ENCODE data around the gene EIF3L.

The EIF3L gene

GRCh38 chr22:37910890-37911672 lies 61.9 kb downstream of the EIF3L start:
- Histone ChIP-seq H2AK5ac (ENCODE audit: low read length, severe bottlenecking) (no peak overlapping the region), H3K4me2 (ENCODE audit: low read length, poor library complexity, severe bottlenecking) (peak overlapping the region; percentile 0), H2BK12ac (ENCODE audit: low read length in 2 of 2) (no peak overlapping the region), H3K36me3 (ENCODE audit: control insufficient read depth in 1 of 2, insufficient read depth in 2 of 2, low read depth in 1 of 2, low read length in 2 of 2) (peaks cover 42 to 45% of the 10 kb centered on the region in 2 experiments), H3K4ac (ENCODE audit: low read depth in 1 of 2, low read length in 2 of 2) (no peak overlapping the region), H3K9ac (ENCODE audit: low read length) (no peak overlapping the region), H3K4me1 (ENCODE audit: control insufficient read depth, insufficient read depth, low read depth, low read length) (peaks cover 46% of the 10 kb centered on the region), H2BK15ac (ENCODE audit: low read depth, poor library complexity, severe bottlenecking) (no peak overlapping the region), H4K91ac (ENCODE audit: low read length) (no peak overlapping the region), H3K9me3 (ENCODE audit: control insufficient read depth, low read length) (no peaks in the 10 kb centered on the region), H3K4me3 (ENCODE audit: insufficient read depth in 1 of 2, low read depth in 1 of 2, low read length in 2 of 2) (no peak overlapping the region), H3K27ac (ENCODE audit: low read length, poor library complexity, severe bottlenecking) (peak overlapping the region; percentile 66), H3K14ac (ENCODE audit: low read length in 2 of 2) (no peak overlapping the region), H4K8ac (ENCODE audit: low read length) (no peak overlapping the region), H2BK5ac (ENCODE audit: low read depth, low read length, poor library complexity, severe bottlenecking) (no peak overlapping the region), H3K18ac (ENCODE audit: low read depth in 1 of 2, low read length in 2 of 2) (no peak overlapping the region), H2AFZ (ENCODE audit: low read depth, low read length) (no peak overlapping the region), H3K79me1 (replicated peaks; ENCODE audit: low read length, poor library complexity, severe bottlenecking) (peaks cover 23% of the 10 kb centered on the region), H3K23ac (ENCODE audit: low read length in 2 of 2) (no peak overlapping the region), H3K27me3 (ENCODE audit: control insufficient read depth in 1 of 2, insufficient read depth in 1 of 2, low read length in 2 of 2) (no peaks in the 10 kb centered on the region), H2BK120ac (ENCODE audit: low read depth, low read length) (no peak overlapping the region)
- no peak for DNase-seq
- WGBS: 79% methylated on average over 15 of the region's 15 CpGs

- H3K4me3 ChIP-seq (ENCODE audit: insufficient read depth in 1 of 2, low read depth in 1 of 2, low read length in 2 of 2): peak overlapping the region in 1 of 2 experiments; percentile 10
- no peak overlapping the region for H2AFZ ChIP-seq (ENCODE audit: low read depth, low read length)
- H4K91ac ChIP-seq (ENCODE audit: low read length): no peak overlapping the region
- no peak overlapping the region for H3K23ac ChIP-seq (ENCODE audit: low read length in 2 of 2)
- H3K79me1 ChIP-seq (replicated peaks; ENCODE audit: low read length, poor library complexity, severe bottlenecking): peaks cover 28% of the 10 kb centered on the region
- no peak overlapping the region for H2BK120ac ChIP-seq (ENCODE audit: low read depth, low read length)
- no peak overlapping the region for H3K4me2 ChIP-seq (ENCODE audit: low read length, poor library complexity, severe bottlenecking)
- H3K27ac ChIP-seq (ENCODE audit: low read length, poor library complexity, severe bottlenecking): peak overlapping the region; percentile 66
- no peak overlapping the region for H3K4ac ChIP-seq (ENCODE audit: low read depth in 1 of 2, low read length in 2 of 2)
- DNase-seq: no peak
- no peaks in the 10 kb centered on the region for H3K9me3 ChIP-seq (ENCODE audit: control insufficient read depth, low read length)
- H3K27me3 ChIP-seq (ENCODE audit: control insufficient read depth in 1 of 2, insufficient read depth in 1 of 2, low read length in 2 of 2): no peaks in the 10 kb centered on the region
- H2BK15ac ChIP-seq (ENCODE audit: low read depth, poor library complexity, severe bottlenecking): no peak overlapping the region
- peaks cover 49 to 51% of the 10 kb centered on the region in 2 experiments for H3K36me3 ChIP-seq (ENCODE audit: control insufficient read depth in 1 of 2, insufficient read depth in 2 of 2, low read depth in 1 of 2, low read length in 2 of 2)
- H4K8ac ChIP-seq (ENCODE audit: low read length): no peak overlapping the region
- 90% methylated on average over 3 of the region's 8 CpGs for WGBS
- no peak overlapping the region for H3K9ac ChIP-seq (ENCODE audit: low read length)
- H2BK12ac ChIP-seq (ENCODE audit: low read length in 2 of 2): no peak overlapping the region
- peaks cover 45% of the 10 kb centered on the region for H3K4me1 ChIP-seq (ENCODE audit: control insufficient read depth, insufficient read depth, low read depth, low read length)
- H3K14ac ChIP-seq (ENCODE audit: low read length in 2 of 2): no peak overlapping the region
- no peak overlapping the region for H2BK5ac ChIP-seq (ENCODE audit: low read depth, low read length, poor library complexity, severe bottlenecking)
- no peak overlapping the region for H3K18ac ChIP-seq (ENCODE audit: low read depth in 1 of 2, low read length in 2 of 2)
- H2AK5ac ChIP-seq (ENCODE audit: low read length, severe bottlenecking): no peak overlapping the region
These were observed 62.5 kb downstream of the EIF3L start for GRCh38 chr22:37911697-37912096.

- Histone ChIP-seq H4K91ac (ENCODE audit: low read length) (no peak overlapping the region), H3K4ac (ENCODE audit: low read depth in 1 of 2, low read length in 2 of 2) (no peak overlapping the region), H3K4me2 (ENCODE audit: low read length, poor library complexity, severe bottlenecking) (no peak overlapping the region), H3K23ac (ENCODE audit: low read length in 2 of 2) (peak overlapping the region in 1 of 2 experiments; percentile 78), H3K14ac (ENCODE audit: low read length in 2 of 2) (no peak overlapping the region), H3K9ac (ENCODE audit: low read length) (no peak overlapping the region), H2BK120ac (ENCODE audit: low read depth, low read length) (no peak overlapping the region), H3K18ac (ENCODE audit: low read depth in 1 of 2, low read length in 2 of 2) (no peak overlapping the region), H2BK12ac (ENCODE audit: low read length in 2 of 2) (no peak overlapping the region), H4K8ac (ENCODE audit: low read length) (no peak overlapping the region), H3K79me1 (replicated peaks; ENCODE audit: low read length, poor library complexity, severe bottlenecking) (peaks cover 32% of the 10 kb centered on the region), H2AK5ac (ENCODE audit: low read length, severe bottlenecking) (no peak overlapping the region), H3K27me3 (ENCODE audit: control insufficient read depth in 1 of 2, insufficient read depth in 1 of 2, low read length in 2 of 2) (no peaks in the 10 kb centered on the region), H3K4me1 (ENCODE audit: control insufficient read depth, insufficient read depth, low read depth, low read length) (peaks cover 41% of the 10 kb centered on the region), H3K27ac (ENCODE audit: low read length, poor library complexity, severe bottlenecking) (peak overlapping the region; percentile 66), H3K36me3 (ENCODE audit: control insufficient read depth in 1 of 2, insufficient read depth in 2 of 2, low read depth in 1 of 2, low read length in 2 of 2) (peaks cover 53 to 56% of the 10 kb centered on the region in 2 experiments), H3K9me3 (ENCODE audit: control insufficient read depth, low read length) (no peaks in the 10 kb centered on the region), H3K4me3 (ENCODE audit: insufficient read depth in 1 of 2, low read depth in 1 of 2, low read length in 2 of 2) (peak overlapping the region in 1 of 2 experiments; percentile 10), H2AFZ (ENCODE audit: low read depth, low read length) (no peak overlapping the region), H2BK5ac (ENCODE audit: low read depth, low read length, poor library complexity, severe bottlenecking) (no peak overlapping the region), H2BK15ac (ENCODE audit: low read depth, poor library complexity, severe bottlenecking) (no peak overlapping the region)
- WGBS: 80% methylated on average over 6 of the region's 8 CpGs
- DNase-seq: no peak
These were observed 63.0 kb downstream of the EIF3L start for GRCh38 chr22:37912171-37912570.

GRCh38 chr22:37913233-37913721 lies 64.1 kb downstream of the EIF3L start:
- H3K4ac ChIP-seq (ENCODE audit: low read depth in 1 of 2, low read length in 2 of 2): no peak overlapping the region
- H3K9ac ChIP-seq (ENCODE audit: low read length): no peak overlapping the region
- H3K23ac ChIP-seq (ENCODE audit: low read length in 2 of 2): no peak overlapping the region
- no peak overlapping the region for H2AK5ac ChIP-seq (ENCODE audit: low read length, severe bottlenecking)
- no peak overlapping the region for H3K4me2 ChIP-seq (ENCODE audit: low read length, poor library complexity, severe bottlenecking)
- peaks cover 32% of the 10 kb centered on the region for H3K4me1 ChIP-seq (ENCODE audit: control insufficient read depth, insufficient read depth, low read depth, low read length)
- no peak for DNase-seq
- H3K27ac ChIP-seq (ENCODE audit: low read length, poor library complexity, severe bottlenecking): no peak overlapping the region
- no peak overlapping the region for H3K18ac ChIP-seq (ENCODE audit: low read depth in 1 of 2, low read length in 2 of 2)
- no peak overlapping the region for H3K4me3 ChIP-seq (ENCODE audit: insufficient read depth in 1 of 2, low read depth in 1 of 2, low read length in 2 of 2)
- H4K8ac ChIP-seq (ENCODE audit: low read length): no peak overlapping the region
- H3K27me3 ChIP-seq (ENCODE audit: control insufficient read depth in 1 of 2, insufficient read depth in 1 of 2, low read length in 2 of 2): no peaks in the 10 kb centered on the region
- no peak overlapping the region for H2BK120ac ChIP-seq (ENCODE audit: low read depth, low read length)
- H2BK12ac ChIP-seq (ENCODE audit: low read length in 2 of 2): peak overlapping the region in 1 of 2 experiments; percentile 40
- peaks cover 64 to 67% of the 10 kb centered on the region in 2 experiments for H3K36me3 ChIP-seq (ENCODE audit: control insufficient read depth in 1 of 2, insufficient read depth in 2 of 2, low read depth in 1 of 2, low read length in 2 of 2)
- peaks cover 40% of the 10 kb centered on the region for H3K79me1 ChIP-seq (replicated peaks; ENCODE audit: low read length, poor library complexity, severe bottlenecking)
- no peak overlapping the region for H2BK15ac ChIP-seq (ENCODE audit: low read depth, poor library complexity, severe bottlenecking)
- H2AFZ ChIP-seq (ENCODE audit: low read depth, low read length): no peak overlapping the region
- H3K14ac ChIP-seq (ENCODE audit: low read length in 2 of 2): no peak overlapping the region
- no peaks in the 10 kb centered on the region for H3K9me3 ChIP-seq (ENCODE audit: control insufficient read depth, low read length)
- no peak overlapping the region for H2BK5ac ChIP-seq (ENCODE audit: low read depth, low read length, poor library complexity, severe bottlenecking)
- no peak overlapping the region for H4K91ac ChIP-seq (ENCODE audit: low read length)
- WGBS: 75% methylated on average over 6 of the region's 7 CpGs
